Suppressor macrophage (primary cell): ENCODE results near the gene FOXN4.
"Not testable (repeated sequence)": the region's sequence is repeated elsewhere in the genome, so short reads cannot be mapped to it uniquely, and the experiment has no call there.

Experiments used
- DNase-seq, 4 experiments: peaks; one replicate each; pipeline ENCODE4 v3.0.0-alpha.2; 2020 to 2022
- total RNA-seq, 17 experiments: gene quantifications; one replicate each; lab custom pipeline; 2026; ENCODE audit warnings: mixed read lengths in 6 of 17, inconsistent platforms in 3 of 17; lab: John Stamatoyannopoulos, UW

The FOXN4 gene, protein sequence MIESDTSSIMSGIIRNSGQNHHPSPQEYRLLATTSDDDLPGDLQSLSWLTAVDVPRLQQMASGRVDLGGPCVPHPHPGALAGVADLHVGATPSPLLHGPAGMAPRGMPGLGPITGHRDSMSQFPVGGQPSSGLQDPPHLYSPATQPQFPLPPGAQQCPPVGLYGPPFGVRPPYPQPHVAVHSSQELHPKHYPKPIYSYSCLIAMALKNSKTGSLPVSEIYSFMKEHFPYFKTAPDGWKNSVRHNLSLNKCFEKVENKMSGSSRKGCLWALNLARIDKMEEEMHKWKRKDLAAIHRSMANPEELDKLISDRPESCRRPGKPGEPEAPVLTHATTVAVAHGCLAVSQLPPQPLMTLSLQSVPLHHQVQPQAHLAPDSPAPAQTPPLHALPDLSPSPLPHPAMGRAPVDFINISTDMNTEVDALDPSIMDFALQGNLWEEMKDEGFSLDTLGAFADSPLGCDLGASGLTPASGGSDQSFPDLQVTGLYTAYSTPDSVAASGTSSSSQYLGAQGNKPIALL
- 0 to 1.2 (median 0) reads per million in 17 experiments for total RNA-seq

DNA sequence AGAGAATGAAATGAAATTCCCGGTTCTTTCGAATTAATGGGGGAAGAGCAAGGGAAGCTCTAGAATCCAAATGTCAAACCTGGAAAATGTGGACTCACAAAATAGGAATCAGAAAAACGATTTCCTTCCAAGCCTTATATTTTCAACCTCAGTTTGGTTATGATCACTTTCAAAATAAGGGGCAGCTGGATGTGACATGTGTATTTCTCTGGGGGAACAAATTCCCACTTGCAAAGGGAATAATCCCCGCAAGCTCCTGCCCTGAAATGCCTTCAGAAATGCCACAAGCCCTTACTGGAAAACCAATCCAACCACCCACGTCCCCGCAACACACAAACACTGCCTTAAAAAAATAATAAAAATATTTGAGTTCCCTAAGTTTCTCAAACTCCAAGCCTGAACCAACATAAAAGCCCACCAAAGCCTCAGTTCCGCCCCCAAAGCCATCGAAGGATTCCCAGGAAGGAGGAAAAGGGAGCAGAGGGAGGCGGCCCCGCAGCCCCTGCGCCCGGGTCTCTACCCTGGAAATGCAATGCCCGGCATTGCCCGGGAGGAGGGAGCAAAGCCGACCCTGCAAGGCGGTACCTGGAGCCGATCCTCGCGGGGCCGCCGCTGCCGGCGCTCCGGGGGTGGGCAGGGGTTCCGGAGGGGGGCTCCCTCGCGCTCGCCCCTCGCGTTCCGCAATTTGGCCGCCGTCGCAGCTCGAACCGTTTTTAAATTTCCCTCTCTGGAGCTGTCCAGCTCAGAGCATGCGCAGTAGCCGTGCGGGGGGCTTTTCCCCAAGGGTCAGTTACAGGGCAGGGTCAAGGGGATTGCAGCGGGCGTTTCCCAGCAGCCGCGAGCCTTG lies at the start of gene FOXN4:
FOXN4 (minus strand) TSS at position 751 of the 847 bp plus-strand sequence. CDS start 963 bp downstream, outside the sequence.
- DNase-seq, result no peak

DNA sequence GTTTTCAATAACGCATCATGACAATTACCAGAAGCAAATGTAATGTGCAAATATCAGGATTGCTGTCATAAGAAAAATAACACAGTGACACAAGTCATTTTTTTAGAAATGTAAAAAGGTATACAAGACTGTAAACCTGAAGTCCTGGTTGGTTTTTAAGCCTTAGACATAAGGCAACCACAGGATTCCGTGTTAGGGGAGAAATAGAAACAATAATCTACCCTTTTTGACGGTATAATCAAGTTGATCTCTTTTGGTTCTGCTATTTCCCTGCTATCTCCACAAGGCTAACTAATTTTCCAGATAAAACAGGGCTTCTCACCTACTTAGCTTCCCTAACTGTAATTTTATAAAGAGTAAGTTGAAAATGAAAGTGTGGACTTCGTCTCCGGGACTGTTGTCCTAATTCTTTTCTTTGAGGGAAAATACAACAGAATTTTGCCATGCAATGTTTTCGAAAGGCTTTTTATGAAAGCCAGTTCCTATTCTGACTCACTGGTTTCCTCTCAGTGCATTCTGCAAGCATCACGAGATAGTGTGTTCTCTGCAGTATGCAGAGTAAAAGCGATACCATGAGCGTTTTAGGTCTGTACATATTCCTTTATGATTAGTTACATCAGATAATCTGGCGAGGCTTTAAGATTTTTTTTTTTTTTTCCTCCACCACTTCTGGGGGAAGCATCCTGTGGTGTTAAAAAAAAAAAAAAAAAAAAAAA lies 49.2 kb upstream of the FOXN4 start:
- DNase-seq, result peak; percentile 32 to 78 (median 58)

DNA sequence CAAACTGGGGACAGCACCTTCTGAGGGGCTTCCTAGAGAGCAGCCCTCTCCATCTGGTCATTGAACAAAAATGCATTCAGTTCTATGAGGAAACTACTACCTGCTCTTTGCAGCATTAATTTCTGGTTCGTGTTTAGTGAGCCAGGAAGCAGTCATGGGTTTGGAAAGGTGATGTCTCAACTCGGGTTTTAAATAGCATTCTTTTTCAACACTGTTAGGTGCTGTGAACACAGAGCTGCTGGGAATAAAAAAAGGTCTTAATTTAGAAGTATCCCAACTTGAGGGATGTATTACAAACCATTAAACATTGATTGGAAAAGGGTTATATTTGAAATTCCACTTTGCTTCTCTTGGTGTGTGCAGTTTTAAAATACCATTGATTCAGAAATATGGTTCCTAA lies 47.9 kb upstream of the FOXN4 start:
- DNase-seq, result no peak

DNA sequence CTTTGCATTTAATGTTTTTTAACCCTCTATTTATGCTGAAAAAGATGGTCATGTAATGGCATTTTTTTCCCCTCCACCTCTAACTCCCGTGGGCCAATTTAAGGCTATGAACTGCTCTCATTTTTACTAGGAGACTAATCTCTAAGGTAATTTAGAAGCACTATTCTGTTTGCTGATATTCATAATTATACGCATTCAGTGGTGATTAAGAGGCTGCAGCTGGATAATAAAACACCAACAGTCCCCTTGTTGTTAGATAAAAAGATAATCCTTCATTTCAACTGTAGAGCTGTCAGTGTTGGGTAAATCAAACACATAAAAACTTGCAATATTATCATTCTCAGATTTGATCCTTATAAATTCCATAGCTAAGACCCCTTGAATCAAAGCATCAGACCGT lies 47.5 kb upstream of the FOXN4 start:
- no peak for DNase-seq

DNA sequence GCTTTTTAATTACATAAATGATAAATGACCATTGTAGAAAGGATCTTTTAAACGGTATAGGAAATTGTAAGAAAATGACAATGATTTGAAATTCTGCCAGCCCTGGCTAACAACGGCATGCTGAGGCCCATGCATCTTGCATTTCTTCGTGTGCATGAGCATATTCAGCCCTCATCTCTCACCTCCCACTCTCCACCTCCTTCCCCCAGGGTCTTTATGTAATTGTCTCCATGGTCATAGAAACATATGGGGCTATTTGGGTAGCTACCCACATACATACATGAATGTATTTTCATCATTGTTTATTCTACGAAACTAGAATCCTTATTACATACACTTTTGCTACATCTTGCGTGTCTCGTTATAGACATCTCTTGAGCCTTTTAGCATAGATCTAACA lies 43.1 kb upstream of the FOXN4 start:
- DNase-seq, result no peak

DNA sequence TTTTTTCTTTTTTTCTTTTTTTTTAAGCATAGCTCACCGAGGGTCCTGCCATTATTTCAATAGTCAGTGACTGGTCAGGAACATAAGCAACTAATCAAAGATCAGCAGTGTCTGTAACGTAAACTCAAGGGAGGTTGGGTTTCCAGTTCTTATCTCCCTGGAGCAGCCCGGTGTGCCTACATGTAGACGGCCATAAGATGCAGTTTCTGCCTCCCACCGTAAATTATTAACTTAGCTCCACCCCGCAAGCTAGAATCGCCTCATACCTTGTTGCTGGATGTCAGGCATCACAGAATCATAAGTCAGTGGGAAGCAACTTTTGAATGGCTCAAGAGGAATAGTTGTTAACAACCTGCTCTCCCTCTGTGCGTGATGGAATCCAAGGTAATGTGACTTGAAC lies 38.5 kb upstream of the FOXN4 start, which contains the start of gene MYO1H:
MYO1H (plus strand) TSS at position 312 of the 400 bp plus-strand sequence; CDS start at position 373, 61 bp downstream.
- no peak for DNase-seq

DNA sequence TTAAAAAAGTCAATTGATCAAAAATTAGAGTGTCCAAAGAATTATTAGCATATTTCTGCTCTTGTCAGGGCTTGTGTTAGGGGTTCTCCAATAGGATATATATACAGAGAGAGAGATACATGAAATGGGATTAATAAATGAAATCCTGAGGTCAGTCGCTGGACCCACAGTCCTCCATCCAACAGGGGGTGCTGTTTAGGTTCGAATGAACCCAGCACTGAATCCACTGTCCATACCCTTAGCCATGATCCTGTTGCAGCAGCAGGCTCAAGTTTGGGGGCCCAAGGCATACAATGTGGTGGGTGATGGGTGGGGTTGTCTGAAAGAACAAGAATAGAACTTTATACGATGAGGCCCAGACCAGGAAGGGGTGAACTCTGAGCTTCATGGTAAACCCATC lies 37.8 kb upstream of the FOXN4 start:
- DNase-seq, result peak in 1 of 4 experiments; percentile 28

DNA sequence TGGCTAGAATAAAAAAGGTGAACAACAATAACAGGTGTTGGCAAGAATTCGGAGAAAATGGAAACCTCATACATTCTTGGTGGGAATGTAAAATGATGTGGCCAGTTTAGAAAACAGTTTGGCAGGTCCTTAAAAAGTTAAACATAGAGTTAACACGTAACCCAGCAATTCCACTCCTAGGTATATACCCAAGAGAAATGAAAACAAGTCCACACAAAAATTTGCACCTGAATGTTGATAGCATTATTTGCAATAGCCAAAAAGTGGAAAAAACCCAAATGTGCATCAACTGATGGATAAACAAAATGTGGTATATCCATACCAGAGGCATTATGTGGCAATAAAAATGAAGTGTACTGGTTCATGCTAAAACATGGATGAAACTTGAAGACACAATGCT lies 36.3 kb upstream of the FOXN4 start:
- no peak for DNase-seq

DNA sequence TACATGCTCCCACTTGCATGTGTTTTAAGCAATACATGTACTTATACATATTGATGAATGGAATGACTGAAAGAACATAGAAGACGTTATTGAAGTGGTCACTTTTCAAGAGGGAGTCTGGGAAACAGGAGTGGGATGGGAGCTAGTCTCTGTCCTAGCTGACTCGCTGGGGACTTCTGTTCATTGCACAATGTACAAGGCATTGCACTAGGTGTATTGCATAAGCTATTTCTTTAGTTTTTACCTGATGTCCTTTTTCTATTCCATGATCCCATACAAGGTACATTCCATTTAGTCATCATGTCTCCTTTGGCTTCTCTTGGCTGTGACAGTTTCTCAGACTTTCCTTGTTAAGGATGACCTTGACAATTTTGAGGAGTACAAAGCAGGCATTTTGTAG lies 34.6 kb upstream of the FOXN4 start:
- no peak for DNase-seq

DNA sequence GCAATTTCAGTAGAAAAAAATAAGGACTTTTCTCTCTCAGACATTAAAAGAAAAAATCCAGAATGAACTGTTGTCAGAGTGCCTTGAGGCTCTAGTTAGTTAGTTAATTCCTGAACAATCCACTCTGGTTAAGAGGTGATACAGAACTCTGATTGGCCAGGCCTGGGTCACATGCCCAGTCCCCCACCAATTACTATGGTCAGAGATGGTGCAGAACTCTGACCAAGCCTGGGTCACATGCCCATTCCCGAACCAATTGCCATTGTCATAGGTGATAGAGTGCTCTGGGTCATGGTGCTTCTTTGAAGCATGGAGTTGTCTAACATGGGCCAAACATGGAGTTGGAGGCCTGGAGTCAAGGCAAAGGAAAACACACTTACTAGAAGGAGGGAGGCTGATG lies 27.5 kb upstream of the FOXN4 start:
- DNase-seq, result no peak

DNA sequence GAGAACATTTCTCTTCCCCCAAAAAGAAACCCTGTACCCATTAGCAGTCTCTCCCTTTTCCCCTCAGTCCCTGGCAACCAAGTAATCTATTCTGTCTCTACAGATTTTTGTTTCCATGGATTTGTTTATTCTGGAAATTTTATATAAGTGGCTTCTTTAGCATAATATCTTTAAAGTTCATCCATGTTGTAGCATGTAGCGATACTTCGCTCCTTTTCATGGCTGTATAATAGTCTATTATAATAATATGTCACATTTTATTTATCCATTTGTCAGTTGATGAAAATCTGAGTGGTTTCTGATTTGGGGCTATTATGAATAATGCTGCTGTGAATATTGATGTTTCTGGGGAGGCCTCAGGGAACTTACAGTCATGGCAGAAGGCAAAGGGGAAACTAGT lies 25.8 kb upstream of the FOXN4 start:
- DNase-seq, result no peak

DNA sequence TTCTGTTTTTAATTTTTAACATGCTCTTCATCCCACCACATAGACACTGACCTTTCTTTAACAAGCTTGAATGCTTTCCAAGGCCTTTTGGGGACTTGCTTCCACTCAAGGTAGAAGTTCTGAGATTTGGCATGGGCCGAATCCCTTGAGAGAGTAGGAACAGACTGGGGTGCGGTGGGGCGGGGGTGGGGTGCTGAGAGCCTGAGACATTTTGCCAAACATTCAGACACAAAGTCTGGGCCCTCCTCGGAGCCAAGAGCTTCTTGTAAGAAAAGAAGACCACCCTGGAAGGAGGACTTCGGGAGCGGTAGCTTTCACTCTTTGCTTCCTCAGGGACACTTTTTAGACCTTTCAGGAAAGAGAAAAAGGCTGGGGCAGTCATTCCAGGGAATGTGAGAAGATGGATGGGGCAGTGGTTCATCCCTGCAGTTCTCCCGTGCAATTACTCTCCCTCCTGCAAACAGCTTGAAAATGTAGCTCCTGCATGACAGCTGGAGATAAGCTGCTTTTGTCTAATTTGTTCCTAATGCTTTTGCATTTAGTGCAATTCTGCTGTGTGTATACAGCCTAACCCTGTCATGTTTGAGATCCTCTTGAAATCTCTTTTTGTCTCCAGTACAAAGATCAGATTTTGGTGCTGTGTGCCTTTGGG lies 22.3 kb upstream of the FOXN4 start:
- no peak for DNase-seq

DNA sequence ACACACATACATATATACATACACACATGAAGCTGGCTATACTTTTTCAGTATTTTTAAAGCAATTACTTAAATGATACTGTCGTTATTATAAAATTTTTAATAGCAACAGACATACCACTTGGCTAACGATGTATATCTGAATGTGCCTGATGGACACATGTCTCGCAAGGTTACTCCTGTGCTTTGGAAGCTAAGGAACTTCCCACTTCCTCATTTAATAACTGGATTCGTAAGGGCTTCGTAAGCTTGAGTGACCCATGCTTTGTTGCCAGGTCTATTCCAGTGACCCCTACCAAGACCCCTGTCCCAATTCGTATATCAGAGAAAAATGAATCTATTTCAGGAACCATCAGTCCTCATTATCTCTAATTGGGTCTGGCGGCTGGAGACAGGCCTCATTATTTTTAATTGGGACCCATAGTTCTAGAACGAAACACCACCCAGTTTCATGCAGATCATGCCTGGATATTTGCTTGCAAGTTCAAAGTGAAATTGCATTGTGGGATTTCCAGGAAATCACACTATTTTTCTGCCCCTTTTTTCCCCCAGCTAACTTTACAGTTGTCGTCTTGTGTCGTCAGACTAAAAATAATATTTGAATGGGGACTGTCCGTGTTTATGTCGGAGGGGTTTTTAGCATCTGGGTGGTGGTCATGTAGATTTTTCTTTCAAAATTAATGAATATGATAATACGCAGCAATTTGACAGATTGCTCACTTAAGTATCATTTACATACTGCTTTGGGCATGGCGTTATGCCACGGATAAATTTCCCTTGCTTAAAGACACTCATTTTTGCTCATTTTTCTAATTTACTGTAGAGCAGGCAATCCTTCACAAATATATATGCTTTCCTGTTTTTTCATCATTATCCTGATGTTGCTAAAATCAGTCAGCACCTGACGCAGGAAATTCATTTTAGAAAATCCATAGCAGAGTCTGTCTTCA lies 21.5 kb upstream of the FOXN4 start:
- DNase-seq, result no peak

DNA sequence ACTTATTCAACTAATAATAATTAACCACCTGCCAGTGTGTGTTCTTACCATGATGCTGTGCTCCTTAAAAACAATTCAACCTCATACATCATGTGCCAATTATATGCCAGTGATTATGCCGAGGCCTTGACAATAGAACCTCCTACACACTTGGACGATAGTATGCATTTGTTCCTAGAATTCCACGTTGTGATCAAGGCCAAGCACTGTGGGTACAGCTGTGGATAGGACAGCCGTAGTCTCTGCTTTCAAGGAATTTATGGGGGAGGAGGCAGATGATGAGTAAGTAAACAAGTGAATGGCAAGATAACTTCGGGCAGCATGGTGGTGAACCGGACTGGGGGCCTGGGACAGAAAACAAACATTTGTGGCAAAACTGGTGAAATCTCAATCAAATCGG lies 20.6 kb upstream of the FOXN4 start:
- DNase-seq, result no peak

DNA sequence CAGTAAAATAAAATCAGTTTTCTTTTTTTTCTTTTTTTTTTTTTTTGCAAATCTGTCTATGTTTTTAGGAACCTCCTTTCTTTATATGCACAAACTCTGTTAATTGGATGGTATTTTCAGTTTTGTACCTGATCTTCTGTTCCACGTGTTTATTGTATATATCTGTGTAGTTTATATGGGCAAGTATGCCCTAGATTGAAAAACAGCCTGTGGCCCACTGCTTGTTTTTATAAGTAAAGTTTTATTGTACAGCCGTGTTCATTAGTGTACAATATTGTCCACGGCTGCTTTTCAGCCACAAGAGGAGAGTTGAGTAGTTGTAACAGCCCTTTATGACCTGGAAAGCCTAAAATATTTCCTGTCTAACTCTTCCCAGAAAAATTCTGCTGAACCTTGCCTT lies 19.9 kb upstream of the FOXN4 start:
- DNase-seq, result no peak

DNA sequence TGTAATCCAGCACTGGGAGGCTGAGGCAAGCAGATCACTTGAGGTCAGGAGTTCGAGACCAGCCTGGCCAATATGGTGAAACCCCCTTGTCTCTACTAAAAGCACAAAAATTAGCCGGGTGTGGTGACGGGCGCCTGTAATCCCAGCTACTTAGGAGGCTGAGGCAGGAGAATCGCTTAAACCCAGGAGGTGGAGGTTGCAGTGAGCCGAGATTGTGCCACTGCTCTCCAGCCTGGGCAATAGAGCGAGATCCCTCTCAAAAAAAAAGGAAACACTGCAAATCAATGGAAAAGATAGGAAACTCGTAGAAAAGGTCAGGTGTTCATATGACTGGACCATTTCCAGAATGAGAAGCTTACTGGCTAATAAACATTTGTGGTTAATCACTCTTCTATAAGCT lies 12.2 kb upstream of the FOXN4 start:
- not testable (repeated sequence) for DNase-seq

DNA sequence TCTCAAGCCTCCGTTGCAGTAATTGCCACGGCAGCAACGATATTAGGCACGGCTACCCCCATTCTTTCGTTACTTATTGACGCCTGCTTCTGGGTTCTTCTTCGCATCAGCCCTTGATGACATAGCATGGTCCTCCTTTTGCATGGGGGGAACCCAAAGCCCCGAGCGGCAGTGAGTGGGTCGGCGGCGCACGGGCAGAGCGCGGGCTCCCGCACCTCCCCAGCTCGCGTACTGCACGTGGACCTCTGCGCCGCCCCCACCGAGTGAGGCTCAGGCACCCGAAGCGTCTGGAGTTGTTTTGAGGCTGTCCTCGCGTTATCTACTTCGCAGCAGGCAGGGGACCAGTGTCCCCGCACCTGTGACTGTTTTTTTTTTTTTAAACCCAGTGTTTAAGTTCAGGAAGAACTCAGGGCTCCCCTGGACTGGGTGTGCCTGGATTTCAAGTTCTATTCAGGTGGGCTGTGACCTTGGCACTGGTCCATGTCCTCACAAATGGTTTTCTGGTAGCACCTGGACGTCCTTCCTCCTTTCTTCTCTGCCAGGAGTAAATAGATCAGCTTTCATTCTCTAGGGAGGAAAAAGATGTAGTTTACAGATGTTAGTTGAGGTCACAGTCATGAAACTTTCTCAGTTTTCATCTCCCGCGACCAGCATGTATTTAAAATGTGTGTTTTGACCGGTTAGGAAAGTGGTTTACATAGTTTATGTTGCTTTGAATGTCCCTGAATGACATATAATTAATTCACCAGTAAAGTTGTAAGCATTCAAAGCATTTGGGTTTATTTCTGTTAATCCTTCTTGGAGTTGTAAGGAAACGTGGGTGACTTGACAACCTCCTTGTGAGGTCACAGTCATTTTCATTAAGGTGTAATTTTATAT lies 1.4 kb upstream of the FOXN4 start:
- no peak for DNase-seq

DNA sequence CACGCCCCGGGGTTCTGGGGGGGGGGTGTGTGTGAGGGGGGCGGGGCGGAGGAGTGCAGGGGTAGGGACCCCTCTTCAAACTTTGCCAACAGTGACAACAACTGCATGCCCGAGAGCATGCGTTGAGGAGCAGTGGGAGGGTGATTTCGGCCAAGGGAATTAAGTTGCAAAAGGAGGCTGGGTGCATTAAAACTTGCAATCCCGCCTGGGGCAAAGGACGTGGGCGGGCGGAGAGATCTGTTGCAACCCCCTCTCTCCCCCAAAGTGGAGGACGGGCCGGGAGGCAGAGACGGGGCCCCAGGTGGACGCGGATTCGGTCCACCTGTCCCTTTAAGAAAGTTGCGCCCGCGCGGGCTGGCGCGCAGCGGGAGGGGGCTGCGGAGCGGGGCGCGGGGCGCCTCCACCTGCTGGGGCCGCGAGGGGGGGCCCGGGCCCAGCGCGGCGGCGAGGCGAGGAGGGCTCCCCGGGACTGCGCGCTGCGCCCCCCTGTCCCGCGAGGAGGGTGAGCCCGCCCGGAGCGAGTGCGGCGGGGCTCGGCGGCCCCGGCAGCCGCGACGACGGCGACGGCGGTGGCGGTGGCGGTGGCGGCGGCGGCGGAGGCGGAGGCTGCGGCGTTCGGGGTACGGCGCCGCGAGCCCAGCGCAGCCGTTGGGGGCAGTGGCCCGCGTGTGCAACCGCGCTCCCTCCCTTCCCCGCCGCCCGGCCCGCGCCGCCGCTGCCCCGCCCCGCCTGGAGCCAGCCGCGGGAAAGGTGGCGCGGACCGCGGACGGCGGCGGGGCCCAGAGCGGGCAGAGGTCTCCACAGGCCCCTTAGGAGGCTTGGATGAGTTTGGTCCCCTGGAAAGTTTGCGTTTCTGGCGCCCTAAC lies 530 bp upstream of the FOXN4 start:
- DNase-seq, result peak in 2 of 4 experiments; percentile 17 to 20

DNA sequence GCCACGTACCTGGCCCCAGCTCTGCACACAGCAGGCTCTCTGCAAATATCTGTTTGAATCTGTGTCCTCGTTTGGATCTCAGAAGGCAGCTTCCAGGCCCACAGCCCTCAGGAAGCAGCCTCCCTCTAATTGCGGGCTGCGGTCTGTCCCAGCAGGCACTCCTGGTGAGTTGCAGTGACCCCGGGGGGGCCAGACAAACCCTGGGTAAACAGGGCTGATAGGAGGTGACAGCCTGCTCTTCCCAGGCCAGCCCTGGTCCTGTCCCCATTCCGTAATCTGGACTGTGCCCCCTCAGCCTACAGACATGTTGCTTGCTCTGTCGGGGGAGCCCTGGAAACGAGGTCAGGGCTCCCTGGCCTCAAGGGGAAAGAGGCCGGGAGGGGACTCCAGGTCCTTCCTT lies 2.0 kb downstream of the FOXN4 start:
- DNase-seq, result no peak
